Immature natural killer cell (primary cell): ENCODE data around the gene AKR1B15. TPM values are rescaled to one million over a fixed set of nuclear protein-coding genes. Genes with fewer than 3 reads are reported as not detected.

Experiments
- DNase-seq, 3 donors: peaks; one replicate each; pipeline ENCODE4 v3.0.0; 2022; ENCODE audit warnings: mixed read lengths in 1 of 3
- H3K27ac Mint-ChIP-seq, 6 donors: one replicate each; pipeline ENCODE4 v1.8.0; 2020; ENCODE audit warnings: mixed read lengths in 6 of 6, mild to moderate bottlenecking in 5 of 6, inconsistent platforms in 4 of 6, moderate library complexity in 3 of 6
- H3K27me3 Mint-ChIP-seq, 3 donors: one replicate each; pipeline ENCODE4 v1.8.0; 2020 to 2021; ENCODE audit warnings: low read depth in 3 of 3, mild to moderate bottlenecking in 3 of 3, mixed read lengths in 3 of 3, moderate library complexity in 3 of 3, inconsistent platforms in 1 of 3
- H3K36me3 Mint-ChIP-seq, 3 donors: one replicate each; pipeline ENCODE4 v1.8.0; 2020; ENCODE audit warnings: mixed read lengths in 3 of 3, inconsistent platforms in 2 of 3, mild to moderate bottlenecking in 2 of 3
- H3K4me1 Mint-ChIP-seq, 2 donors: one replicate each; pipeline ENCODE4 v1.8.0; 2020; ENCODE audit warnings: inconsistent platforms in 2 of 2, mild to moderate bottlenecking in 2 of 2, mixed read lengths in 2 of 2, moderate library complexity in 1 of 2
- H3K4me3 Mint-ChIP-seq, 5 donors: one replicate each; pipeline ENCODE4 v1.8.0; 2020; ENCODE audit warnings: mild to moderate bottlenecking in 5 of 5, mixed read lengths in 5 of 5, inconsistent platforms in 3 of 5, moderate library complexity in 3 of 5
- H3K9me3 Mint-ChIP-seq, 6 donors: one replicate each; pipeline ENCODE4 v1.8.0; 2020; ENCODE audit warnings: mild to moderate bottlenecking in 6 of 6, mixed read lengths in 6 of 6, inconsistent platforms in 4 of 6, moderate library complexity in 3 of 6
- polyA plus RNA-seq, 3 donors: library from polyadenylated mRNA; unstranded; fragments of 300-500 nt; fragmentation: Illumina TruSeq; gene quantifications; one replicate each; pipeline ENCODE4 v1.2.3, GENCODE V29; 2021

AKR1B15 gene
- not detected for polyA plus RNA-seq

DNA sequence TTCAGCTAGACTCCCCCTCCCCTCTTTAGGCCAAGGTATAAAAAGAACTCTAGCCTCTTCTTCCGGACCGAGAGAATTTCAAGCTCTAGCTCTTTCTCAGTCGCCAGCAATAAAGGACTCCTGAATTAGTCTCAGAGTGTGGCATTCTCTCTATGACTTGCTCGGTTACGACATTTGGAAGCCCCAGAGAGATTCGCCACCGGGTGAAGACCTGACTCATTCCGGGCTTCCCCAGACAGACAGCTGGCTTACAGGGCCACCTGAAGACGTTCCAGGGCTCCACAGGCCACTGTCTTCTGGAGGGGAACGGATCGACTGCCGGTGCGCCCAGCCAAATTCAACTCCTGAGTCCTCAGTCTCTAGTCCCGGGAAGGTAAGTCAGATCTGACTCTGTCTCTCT lies at the start of gene AKR1B15:
Gene AKR1B15, plus strand, starts transcription at position 234 of the 400 bp plus-strand sequence. CDS start 15,510 bp downstream, outside the sequence.
- H3K27me3 Mint-ChIP-seq = peaks cover 8 to 14% (median 9%) of the 10 kb centered on the region in 3 donors
- H3K27ac Mint-ChIP-seq = no peak within 1 kb of the TSS
- H3K4me1 Mint-ChIP-seq = peaks cover 0 to 2% of the 10 kb centered on the region in 2 donors
- no peaks in the 10 kb centered on the region for H3K36me3 Mint-ChIP-seq
- no peaks in the 10 kb centered on the region for H3K9me3 Mint-ChIP-seq
- no peak within 1 kb of the TSS for H3K4me3 Mint-ChIP-seq
- no peak for DNase-seq

- no peaks in the 10 kb centered on the region for H3K4me1 Mint-ChIP-seq
- DNase-seq = no peak
- H3K9me3 Mint-ChIP-seq = no peaks in the 10 kb centered on the region
- peaks cover 0 to 11% (median 2%) of the 10 kb centered on the region in 3 donors for H3K27me3 Mint-ChIP-seq
- no peaks in the 10 kb centered on the region for H3K36me3 Mint-ChIP-seq
- H3K4me3 Mint-ChIP-seq = no peak overlapping the region
- no peak overlapping the region for H3K27ac Mint-ChIP-seq
Observed at GRCh38 chr7:134500406-134500805, 48.5 kb upstream of the AKR1B15 start.

GRCh38 chr7:134500982-134501381 lies 47.9 kb upstream of the AKR1B15 start:
- Mint-ChIP-seq H3K4me1 (no peaks in the 10 kb centered on the region), H3K27me3 (peaks cover 0 to 11% (median 2%) of the 10 kb centered on the region in 3 donors), H3K27ac (no peak overlapping the region), H3K36me3 (no peaks in the 10 kb centered on the region), H3K9me3 (no peaks in the 10 kb centered on the region), H3K4me3 (no peak overlapping the region)
- DNase-seq = no peak

DNA sequence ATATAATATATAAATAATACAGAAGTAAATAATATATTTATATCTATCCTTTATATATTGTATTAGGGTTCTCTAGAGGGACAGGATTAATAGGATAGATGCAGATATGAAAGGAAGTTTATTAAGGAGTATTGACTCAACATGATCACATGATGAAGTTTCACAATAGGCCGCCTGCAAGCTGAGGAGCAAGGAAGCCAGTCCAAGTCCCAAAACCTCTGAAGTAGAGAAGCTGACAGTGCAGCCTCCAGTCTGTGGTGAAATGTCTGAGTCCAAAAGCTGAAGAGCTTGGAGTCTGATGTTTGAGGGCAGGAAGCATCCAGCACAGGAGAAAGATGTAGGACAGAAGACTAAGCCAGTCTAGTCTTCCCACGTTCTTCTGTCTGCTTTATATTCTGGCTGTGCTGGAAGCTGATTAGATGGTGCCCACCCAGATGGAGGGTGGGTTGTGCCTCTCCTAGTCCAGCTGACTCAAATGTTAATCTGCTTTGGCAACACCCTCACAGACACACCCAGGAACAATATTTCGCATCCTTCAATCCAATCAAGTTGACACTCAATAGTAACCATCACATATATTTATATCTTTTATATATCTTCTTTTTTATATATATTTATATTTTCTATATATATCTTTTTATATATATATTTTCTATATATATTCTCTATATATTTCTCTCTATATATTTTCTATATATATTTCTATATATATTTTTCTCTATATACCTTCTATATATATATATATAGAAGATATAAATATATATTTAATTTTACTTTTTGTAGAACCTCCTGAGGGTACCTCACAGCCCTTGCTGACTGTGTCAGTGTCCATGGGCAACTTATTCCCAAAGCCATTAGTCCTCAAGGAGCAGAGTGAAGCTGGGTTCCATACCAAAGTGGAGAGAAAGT lies 46.2 kb upstream of the AKR1B15 start:
- H3K9me3 Mint-ChIP-seq = no peaks in the 10 kb centered on the region

DNA sequence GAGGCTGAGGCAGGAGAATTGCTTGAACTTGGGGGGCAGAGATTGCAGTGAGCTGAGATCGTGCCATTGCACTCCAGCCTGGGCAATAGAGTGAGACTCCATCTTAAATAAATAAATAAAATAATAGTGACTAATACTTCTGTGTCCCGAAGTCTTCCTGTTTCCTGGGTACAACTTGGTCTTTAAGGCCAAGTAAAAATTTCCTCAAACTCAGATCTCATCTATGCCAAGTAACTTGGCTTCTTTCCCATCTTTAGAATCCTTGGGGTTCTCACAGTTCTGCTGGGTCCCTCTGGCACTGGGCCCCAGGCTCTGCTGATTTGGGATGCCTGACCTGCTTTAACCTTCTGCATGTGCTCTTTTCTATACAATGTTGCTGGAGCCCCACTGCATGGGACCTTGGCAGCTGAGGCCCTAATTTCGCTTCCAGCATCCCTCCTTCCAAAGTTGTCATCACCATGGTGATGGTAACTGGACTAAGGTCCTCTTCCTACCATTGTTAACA lies 44.2 kb upstream of the AKR1B15 start:
- Mint-ChIP-seq H3K4me1 (no peaks in the 10 kb centered on the region), H3K36me3 (no peaks in the 10 kb centered on the region), H3K9me3 (no peaks in the 10 kb centered on the region), H3K27ac (no peak overlapping the region), H3K4me3 (no peak overlapping the region), H3K27me3 (peaks cover 2 to 10% (median 3%) of the 10 kb centered on the region in 3 donors)
- no peak for DNase-seq

More for the DNA sequence above, 46.2 kb upstream of the AKR1B15 start:
- H3K4me3 Mint-ChIP-seq = no peak overlapping the region
- H3K4me1 Mint-ChIP-seq = no peaks in the 10 kb centered on the region
- H3K36me3 Mint-ChIP-seq = no peaks in the 10 kb centered on the region
- DNase-seq = no peak
- no peak overlapping the region for H3K27ac Mint-ChIP-seq
- peaks cover 0 to 10% (median 2%) of the 10 kb centered on the region in 3 donors for H3K27me3 Mint-ChIP-seq

DNA sequence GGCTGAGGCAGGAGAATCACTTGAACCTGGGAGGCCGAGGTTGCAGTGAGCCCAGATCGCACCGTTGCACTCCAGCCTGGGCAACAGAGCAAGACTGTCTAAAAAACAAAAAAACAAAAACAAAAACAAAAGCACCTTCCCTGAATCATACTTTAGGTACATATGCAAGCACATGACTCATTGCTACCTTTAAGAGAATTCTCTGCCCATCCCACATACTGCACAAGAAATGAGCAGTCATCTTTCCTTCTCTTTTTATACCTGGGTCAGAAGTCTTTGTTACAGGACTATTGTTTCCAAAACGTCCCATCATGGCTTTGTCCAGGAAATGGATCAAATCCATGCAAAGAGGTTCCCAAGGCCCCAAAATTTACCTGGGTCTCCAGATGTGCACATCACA lies 43.1 kb upstream of the AKR1B15 start:
- DNase-seq = no peak
- H3K27ac Mint-ChIP-seq = no peak overlapping the region
- no peaks in the 10 kb centered on the region for H3K4me1 Mint-ChIP-seq
- H3K36me3 Mint-ChIP-seq = no peaks in the 10 kb centered on the region
- no peak overlapping the region for H3K4me3 Mint-ChIP-seq
- H3K9me3 Mint-ChIP-seq = no peaks in the 10 kb centered on the region
- H3K27me3 Mint-ChIP-seq = peaks cover 2 to 5% (median 3%) of the 10 kb centered on the region in 3 donors

- H3K27me3 Mint-ChIP-seq = peaks cover 0 to 3% (median 3%) of the 10 kb centered on the region in 3 donors
- no peak overlapping the region for H3K27ac Mint-ChIP-seq
- DNase-seq = no peak
- no peaks in the 10 kb centered on the region for H3K9me3 Mint-ChIP-seq
- no peaks in the 10 kb centered on the region for H3K36me3 Mint-ChIP-seq
- no peaks in the 10 kb centered on the region for H3K4me1 Mint-ChIP-seq
- no peak overlapping the region for H3K4me3 Mint-ChIP-seq
Observed at GRCh38 chr7:134509010-134509409, 39.9 kb upstream of the AKR1B15 start.

DNA sequence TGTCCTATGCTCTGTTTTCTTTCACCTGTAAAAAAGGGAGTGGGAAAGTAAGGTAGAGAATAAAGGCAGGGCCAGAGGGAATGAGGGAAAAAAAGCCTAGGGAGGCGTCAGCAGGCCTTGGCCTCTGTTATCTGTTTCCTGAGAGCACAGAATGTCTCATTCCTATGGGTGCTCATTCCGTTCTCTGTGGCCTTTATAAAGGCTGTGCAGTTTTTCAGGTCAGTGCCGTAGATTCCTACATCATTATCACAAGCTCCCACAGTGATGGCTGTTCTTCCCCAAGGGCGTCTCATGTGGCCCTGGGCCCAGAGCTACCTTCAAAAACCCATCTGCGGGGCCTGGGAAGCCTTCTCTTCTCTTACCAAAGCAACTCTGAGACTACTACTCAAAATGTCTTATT lies 38.3 kb upstream of the AKR1B15 start:
- Mint-ChIP-seq H3K27me3 (peaks cover 2 to 3% (median 3%) of the 10 kb centered on the region in 3 donors), H3K27ac (no peak overlapping the region), H3K4me1 (peaks cover 0 to 1% of the 10 kb centered on the region in 2 donors), H3K9me3 (no peaks in the 10 kb centered on the region), H3K36me3 (no peaks in the 10 kb centered on the region), H3K4me3 (no peak overlapping the region)
- DNase-seq = no peak

DNA sequence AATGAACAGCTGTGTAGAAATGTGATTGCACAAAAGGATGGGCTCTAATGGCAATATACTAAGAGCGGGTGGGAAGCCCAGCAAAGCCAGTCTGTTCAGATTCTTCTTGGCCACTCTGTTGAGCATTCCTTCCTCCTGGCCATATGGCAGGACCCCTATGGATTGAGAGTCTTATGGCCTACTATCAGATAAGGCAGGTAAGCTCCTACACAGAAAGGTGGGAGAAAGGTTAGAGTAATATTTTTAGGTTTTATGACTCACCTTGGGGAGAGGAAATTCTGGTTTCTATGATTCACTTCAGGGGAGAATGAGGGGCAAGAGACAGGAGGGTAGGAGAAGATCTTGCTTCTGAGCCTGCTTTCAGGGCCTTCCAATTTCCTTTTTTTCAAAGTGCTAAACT lies 36.6 kb upstream of the AKR1B15 start:
- no peaks in the 10 kb centered on the region for H3K9me3 Mint-ChIP-seq
- H3K4me3 Mint-ChIP-seq = no peak overlapping the region
- no peaks in the 10 kb centered on the region for H3K36me3 Mint-ChIP-seq
- H3K27ac Mint-ChIP-seq = no peak overlapping the region
- H3K27me3 Mint-ChIP-seq = peaks cover 3 to 6% (median 4%) of the 10 kb centered on the region in 3 donors
- H3K4me1 Mint-ChIP-seq = peaks cover 0 to 1% of the 10 kb centered on the region in 2 donors
- DNase-seq = no peak

DNA sequence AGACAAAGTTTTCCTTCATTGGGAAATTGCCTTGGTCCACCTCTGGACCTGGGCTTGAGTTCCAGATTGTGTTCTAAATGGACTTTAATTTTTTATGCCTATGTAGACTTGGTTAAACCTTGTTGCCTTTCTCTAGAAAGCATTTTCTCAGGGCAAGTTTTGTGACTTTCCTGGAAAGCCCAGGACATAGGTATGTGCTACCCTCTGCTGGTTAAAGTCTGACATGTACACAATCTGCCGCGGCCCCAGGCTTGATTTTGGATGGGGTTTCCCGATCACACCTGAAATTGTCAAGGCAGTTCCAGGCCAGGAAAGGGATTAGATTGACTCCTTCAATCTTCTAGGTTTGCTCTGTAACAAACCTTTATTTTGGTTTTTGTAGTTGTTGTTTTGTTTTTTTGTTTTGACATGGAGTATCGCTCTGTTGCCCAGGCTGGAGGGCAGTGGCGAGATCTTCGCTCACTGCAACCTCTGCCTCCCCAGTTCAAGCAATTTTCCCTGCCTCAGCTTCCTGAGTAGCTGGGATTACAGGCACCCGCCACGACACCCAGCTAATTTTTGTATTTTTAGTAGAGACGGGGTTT lies 35.6 kb upstream of the AKR1B15 start:
- no peak overlapping the region for H3K4me3 Mint-ChIP-seq
- peaks cover 4 to 6% (median 6%) of the 10 kb centered on the region in 3 donors for H3K27me3 Mint-ChIP-seq
- peak in 1 of 3 donors; percentile 2 for DNase-seq
- H3K27ac Mint-ChIP-seq = no peak overlapping the region
- H3K4me1 Mint-ChIP-seq = peaks cover 0 to 1% of the 10 kb centered on the region in 2 donors
- no peaks in the 10 kb centered on the region for H3K9me3 Mint-ChIP-seq
- no peaks in the 10 kb centered on the region for H3K36me3 Mint-ChIP-seq

DNA sequence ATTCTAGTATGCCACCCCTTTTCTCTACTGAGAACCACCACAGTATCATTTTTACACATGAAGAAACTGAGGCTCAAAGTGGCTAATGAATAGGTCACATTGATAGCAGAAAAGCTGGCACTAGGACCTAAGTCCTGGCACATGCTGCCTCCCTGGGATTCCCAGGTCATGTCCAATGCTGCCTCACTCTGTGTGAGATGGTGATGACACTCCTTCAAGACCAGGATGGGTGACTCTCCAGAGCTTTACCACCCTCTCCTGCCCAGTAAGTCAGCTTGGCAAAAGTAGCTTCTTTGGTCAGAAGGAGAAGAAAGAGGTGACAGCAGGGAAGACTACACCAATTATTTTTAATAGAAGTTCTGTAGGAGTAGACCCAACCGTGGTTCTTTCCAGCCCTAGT lies 34.8 kb upstream of the AKR1B15 start:
- no peaks in the 10 kb centered on the region for H3K36me3 Mint-ChIP-seq
- peaks cover 0 to 1% of the 10 kb centered on the region in 2 donors for H3K4me1 Mint-ChIP-seq
- DNase-seq = no peak
- H3K4me3 Mint-ChIP-seq = no peak overlapping the region
- no peaks in the 10 kb centered on the region for H3K9me3 Mint-ChIP-seq
- H3K27ac Mint-ChIP-seq = no peak overlapping the region
- H3K27me3 Mint-ChIP-seq = peaks cover 4 to 7% (median 4%) of the 10 kb centered on the region in 3 donors

DNA sequence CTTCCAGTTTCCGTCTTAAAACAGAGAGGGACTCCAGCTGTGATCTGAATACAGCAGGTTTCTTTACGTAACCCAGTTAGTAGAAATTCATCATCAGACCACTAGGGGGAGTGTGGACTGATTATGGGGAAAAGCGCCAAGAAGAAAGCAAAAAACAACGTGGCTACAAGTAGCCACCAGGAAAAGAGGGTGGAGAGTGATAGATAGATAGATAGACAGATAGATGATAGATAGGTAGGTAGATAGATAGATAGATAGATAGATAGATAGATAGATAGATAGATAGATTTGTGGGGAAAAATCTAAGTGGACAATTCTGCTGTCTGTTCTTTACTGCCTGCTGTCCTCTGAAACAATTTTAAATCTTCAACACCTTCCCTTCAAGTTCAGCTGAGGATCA lies 34.2 kb upstream of the AKR1B15 start:
- Mint-ChIP-seq H3K36me3 (no peaks in the 10 kb centered on the region), H3K9me3 (no peaks in the 10 kb centered on the region), H3K27me3 (peaks cover 4 to 13% (median 4%) of the 10 kb centered on the region in 3 donors), H3K4me3 (peak overlapping the region in 1 of 5 donors; percentile 21), H3K27ac (no peak overlapping the region), H3K4me1 (peaks cover 0 to 1% of the 10 kb centered on the region in 2 donors)
- peak; percentile 42 to 55 (median 48) for DNase-seq

- peak overlapping the region in 1 of 6 donors; percentile 43 for H3K27ac Mint-ChIP-seq
- H3K4me3 Mint-ChIP-seq = no peak overlapping the region
- H3K4me1 Mint-ChIP-seq = peaks cover 0 to 1% of the 10 kb centered on the region in 2 donors
- H3K27me3 Mint-ChIP-seq = peaks cover 4 to 11% (median 4%) of the 10 kb centered on the region in 3 donors
- no peak for DNase-seq
- no peaks in the 10 kb centered on the region for H3K36me3 Mint-ChIP-seq
- H3K9me3 Mint-ChIP-seq = no peaks in the 10 kb centered on the region
Observed at GRCh38 chr7:134515569-134516468, 33.1 kb upstream of the AKR1B15 start.
